Measurements from ENCODE around the gene PSMB5. TPM values are rescaled to one million over a fixed set of nuclear protein-coding genes. Genes with fewer than 3 reads are reported as not detected.

Gene PSMB5
- total and polyA plus RNA-seq, 2 of the 13 experiments (the other 11 are each of a cell fraction or from before 2014, with no cell fraction given) = 705 to 871 TPM

DNA sequence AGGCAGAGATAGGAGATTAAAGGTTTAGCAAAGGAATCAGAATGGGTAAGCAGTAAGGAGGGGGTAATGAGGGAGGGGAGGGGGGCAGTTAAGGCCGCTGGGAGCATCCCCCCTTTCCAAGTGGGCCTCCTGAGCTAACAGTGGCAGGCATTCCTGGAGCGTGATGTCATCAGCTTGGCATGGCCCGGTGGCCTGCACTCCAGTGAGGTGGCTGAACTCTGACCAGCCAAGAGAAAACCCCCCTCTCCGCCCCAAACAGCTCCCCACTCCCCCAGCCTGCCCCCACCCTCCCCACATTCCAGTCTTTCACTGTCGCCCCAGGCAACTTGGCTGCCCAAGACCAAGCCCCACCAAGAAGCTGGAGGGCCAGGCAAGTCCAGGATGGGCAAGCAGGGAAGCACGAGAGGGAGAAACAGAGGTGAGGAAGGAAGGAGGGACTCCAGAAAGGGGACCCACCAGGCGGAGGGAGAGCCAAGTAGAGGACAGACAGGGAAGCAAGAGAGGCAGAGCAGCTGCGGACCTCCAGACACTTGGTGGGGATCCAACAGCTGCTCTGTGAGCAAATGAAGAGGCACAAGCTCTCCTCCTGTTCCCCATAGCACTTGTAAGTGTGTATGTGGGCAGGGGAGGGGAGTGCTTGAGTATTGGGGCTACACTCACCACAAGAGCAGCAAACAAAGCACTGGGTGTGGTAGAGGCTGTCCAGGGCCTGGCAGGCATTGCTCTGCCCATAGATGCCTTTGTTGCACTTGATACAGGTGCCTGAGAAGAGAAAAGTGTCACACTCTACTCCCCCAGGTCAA lies 56.8 kb downstream of the PSMB5 start (continued):
- TF ChIP-seq FOXO1 (CRISPR knock-in tag; IDR thresholded peaks at IDR 0.05) = peak; percentile 91
- peak; percentile 95 for TF ChIP-seq SMAD3 (CRISPR knock-in tag; IDR thresholded peaks at IDR 0.05)
- no peak for TF ChIP-seq ZNF17 (CRISPR knock-in tag; IDR thresholded peaks at IDR 0.05)
- TF ChIP-seq ZNF724P (CRISPR knock-in tag; IDR thresholded peaks at IDR 0.05; ENCODE audit: borderline replicate concordance) = peak; percentile 76; the same call in 1 of the 2 replicates
- 0 out of 2 replicates have a peak, but pooled peaks have one; percentile 75 for TF ChIP-seq SMAD9 (CRISPR knock-in tag; IDR thresholded peaks at IDR 0.05)
- no peak for TF ChIP-seq NFATC3 (CRISPR knock-in tag; IDR thresholded peaks at IDR 0.05)
- TF ChIP-seq KLF16 (CRISPR knock-in tag; IDR thresholded peaks at IDR 0.05) = peak in 1 of 2 experiments; percentile 89; a peak in 1 of 4 replicates
- no peak for TF ChIP-seq TOPORS (CRISPR knock-in tag; IDR thresholded peaks at IDR 0.05)
- TF ChIP-seq, protein P1, sequence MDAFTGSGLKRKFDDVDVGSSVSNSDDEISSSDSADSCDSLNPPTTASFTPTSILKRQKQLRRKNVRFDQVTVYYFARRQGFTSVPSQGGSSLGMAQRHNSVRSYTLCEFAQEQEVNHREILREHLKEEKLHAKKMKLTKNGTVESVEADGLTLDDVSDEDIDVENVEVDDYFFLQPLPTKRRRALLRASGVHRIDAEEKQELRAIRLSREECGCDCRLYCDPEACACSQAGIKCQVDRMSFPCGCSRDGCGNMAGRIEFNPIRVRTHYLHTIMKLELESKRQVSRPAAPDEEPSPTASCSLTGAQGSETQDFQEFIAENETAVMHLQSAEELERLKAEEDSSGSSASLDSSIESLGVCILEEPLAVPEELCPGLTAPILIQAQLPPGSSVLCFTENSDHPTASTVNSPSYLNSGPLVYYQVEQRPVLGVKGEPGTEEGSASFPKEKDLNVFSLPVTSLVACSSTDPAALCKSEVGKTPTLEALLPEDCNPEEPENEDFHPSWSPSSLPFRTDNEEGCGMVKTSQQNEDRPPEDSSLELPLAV (CRISPR knock-in tag; conservative IDR thresholded peaks at IDR 0.05; ENCODE audit: low read depth) = no peak
- peak; percentile 76 for TF ChIP-seq ZNF34 (CRISPR knock-in tag; IDR thresholded peaks at IDR 0.05; ENCODE audit: borderline replicate concordance)
- TF ChIP-seq ZNF451 (CRISPR knock-in tag; IDR thresholded peaks at IDR 0.05) = peak; percentile 96
- peak; percentile 99 for TF ChIP-seq HNRNPK (IDR thresholded peaks at IDR 0.05; ENCODE audit: low read depth, low read length, poor library complexity, severe bottlenecking)
- TF ChIP-seq GPN1 (CRISPR knock-in tag; IDR thresholded peaks at IDR 0.05; ENCODE audit: borderline replicate concordance) = peak; percentile 6; the same call in 1 of the 2 replicates
- TF ChIP-seq, protein P2, sequence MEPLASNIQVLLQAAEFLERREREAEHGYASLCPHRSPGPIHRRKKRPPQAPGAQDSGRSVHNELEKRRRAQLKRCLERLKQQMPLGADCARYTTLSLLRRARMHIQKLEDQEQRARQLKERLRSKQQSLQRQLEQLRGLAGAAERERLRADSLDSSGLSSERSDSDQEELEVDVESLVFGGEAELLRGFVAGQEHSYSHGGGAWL (CRISPR knock-in tag; IDR thresholded peaks at IDR 0.05) = peak; percentile 76; the same call in 1 of the 2 replicates
- no peak for TF ChIP-seq ZNF441 (CRISPR knock-in tag; IDR thresholded peaks at IDR 0.05; ENCODE audit: borderline replicate concordance)
- TF ChIP-seq, protein P3, sequence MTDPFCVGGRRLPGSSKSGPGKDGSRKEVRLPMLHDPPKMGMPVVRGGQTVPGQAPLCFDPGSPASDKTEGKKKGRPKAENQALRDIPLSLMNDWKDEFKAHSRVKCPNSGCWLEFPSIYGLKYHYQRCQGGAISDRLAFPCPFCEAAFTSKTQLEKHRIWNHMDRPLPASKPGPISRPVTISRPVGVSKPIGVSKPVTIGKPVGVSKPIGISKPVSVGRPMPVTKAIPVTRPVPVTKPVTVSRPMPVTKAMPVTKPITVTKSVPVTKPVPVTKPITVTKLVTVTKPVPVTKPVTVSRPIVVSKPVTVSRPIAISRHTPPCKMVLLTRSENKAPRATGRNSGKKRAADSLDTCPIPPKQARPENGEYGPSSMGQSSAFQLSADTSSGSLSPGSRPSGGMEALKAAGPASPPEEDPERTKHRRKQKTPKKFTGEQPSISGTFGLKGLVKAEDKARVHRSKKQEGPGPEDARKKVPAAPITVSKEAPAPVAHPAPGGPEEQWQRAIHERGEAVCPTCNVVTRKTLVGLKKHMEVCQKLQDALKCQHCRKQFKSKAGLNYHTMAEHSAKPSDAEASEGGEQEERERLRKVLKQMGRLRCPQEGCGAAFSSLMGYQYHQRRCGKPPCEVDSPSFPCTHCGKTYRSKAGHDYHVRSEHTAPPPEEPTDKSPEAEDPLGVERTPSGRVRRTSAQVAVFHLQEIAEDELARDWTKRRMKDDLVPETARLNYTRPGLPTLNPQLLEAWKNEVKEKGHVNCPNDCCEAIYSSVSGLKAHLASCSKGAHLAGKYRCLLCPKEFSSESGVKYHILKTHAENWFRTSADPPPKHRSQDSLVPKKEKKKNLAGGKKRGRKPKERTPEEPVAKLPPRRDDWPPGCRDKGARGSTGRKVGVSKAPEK (CRISPR knock-in tag; IDR thresholded peaks at IDR 0.05; ENCODE audit: borderline replicate concordance) = no peak
- TF ChIP-seq ZFP82 (CRISPR knock-in tag; IDR thresholded peaks at IDR 0.05; ENCODE audit: borderline replicate concordance) = no peak
- TF ChIP-seq, protein P4, sequence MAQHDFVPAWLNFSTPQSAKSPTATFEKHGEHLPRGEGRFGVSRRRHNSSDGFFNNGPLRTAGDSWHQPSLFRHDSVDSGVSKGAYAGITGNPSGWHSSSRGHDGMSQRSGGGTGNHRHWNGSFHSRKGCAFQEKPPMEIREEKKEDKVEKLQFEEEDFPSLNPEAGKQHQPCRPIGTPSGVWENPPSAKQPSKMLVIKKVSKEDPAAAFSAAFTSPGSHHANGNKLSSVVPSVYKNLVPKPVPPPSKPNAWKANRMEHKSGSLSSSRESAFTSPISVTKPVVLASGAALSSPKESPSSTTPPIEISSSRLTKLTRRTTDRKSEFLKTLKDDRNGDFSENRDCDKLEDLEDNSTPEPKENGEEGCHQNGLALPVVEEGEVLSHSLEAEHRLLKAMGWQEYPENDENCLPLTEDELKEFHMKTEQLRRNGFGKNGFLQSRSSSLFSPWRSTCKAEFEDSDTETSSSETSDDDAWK (CRISPR knock-in tag; IDR thresholded peaks at IDR 0.05) = no peak
- no peak for TF ChIP-seq SAFB2 (CRISPR knock-in tag; IDR thresholded peaks at IDR 0.05; ENCODE audit: borderline replicate concordance, low read depth)
- no peak for TF ChIP-seq ZNF773 (CRISPR knock-in tag; IDR thresholded peaks at IDR 0.05; ENCODE audit: borderline replicate concordance)
- no peak for TF ChIP-seq JDP2 (CRISPR knock-in tag; IDR thresholded peaks at IDR 0.05; ENCODE audit: borderline replicate concordance)
- no peak for TF ChIP-seq FIP1L1 (IDR thresholded peaks at IDR 0.05; ENCODE audit: borderline replicate concordance, insufficient read depth, low read depth, low read length)
- no peak for TF ChIP-seq PLRG1 (conservative IDR thresholded peaks at IDR 0.05)
